Anterior cingulate cortex (tissue), 58 donors: ENCODE measurements around the gene FNDC3B.
A peak's percentile ranks its signal among the peaks of the same experiment; 100 is the strongest.

Source experiments
- DNase-seq, 58 donors: peaks; one replicate each; lab custom pipeline; 2025; lab: John Stamatoyannopoulos, UW

FNDC3B gene

DNA sequence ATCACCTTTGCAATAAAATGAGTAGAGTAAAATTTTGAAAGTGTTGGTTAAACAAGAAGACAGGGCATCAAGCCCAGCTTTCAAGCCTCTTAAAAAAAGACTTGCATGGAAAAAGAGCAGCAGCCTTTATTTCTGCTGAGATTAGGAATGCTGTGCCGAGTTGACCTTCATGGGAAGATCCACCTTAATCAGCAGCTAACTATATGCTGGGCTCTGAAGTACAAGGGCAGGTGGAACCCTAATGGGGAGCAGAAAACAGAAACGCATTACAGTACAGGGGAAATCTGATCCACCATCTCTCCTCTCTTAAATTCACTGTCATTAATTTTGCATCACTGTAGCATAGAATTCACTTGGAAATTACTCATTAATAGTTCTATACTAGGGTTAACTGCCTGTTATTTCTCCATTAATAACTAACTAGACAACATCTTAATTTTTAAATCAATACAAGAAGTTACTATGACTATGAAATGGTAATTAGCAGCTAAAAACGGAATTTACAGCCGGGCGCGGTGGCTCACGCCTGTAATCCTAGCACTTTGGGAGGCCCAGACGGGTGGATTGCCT, 275.3 kb downstream of the FNDC3B start:
- no peak for DNase-seq

DNA sequence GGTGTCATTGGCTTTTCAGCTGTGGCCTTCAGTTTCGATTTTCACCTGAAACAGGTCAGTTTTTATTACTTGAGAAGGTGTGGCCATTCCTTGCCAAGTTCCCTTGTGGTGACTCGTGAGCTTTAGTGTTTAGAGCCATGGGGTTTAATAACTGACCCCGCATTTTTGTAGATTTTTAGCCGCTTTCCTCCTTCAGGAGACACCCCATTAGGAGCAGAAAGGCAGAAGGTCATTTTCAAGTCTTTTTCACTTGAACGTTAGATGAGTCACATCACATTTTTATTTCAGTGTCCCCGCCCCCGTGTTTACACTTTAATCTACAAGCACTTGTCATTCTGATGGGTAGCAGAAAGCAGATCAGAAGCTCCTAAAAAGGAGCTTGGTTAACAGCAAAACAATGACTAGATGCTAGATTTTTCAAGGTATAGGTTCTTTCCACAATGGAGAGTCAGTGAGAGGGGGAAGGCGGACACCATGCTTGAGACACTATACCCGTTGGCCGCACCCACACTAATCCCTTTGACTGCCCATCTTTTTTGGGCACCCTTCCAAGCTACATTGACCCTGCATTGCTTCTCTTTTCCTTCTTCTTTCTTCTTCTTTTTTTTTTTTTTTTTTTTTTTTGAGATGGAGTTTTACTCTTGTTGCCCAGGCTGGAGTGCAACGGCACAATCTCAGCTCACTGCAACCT, 276.2 kb downstream of the FNDC3B start:
- no peak for DNase-seq

DNA sequence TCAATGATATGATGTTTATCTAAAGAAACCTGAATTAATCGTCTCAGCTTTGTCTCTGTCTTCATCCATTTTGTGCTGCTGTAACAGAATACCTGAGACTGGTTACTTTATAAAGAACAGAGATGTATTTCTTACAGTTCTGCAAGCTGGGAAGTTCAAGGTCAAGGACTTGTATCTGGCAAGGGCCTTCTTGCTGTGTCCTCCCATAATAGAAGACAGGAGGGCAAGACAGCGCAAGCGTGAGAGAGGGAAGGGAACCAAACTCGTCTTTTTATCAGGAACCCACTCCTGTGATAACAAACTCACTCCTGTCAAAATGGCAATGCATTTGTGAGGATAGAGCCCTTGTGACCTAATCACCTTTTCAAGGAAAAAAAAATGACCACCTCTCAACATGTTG, 277.4 kb downstream of the FNDC3B start:
- DNase-seq: no peak

DNA sequence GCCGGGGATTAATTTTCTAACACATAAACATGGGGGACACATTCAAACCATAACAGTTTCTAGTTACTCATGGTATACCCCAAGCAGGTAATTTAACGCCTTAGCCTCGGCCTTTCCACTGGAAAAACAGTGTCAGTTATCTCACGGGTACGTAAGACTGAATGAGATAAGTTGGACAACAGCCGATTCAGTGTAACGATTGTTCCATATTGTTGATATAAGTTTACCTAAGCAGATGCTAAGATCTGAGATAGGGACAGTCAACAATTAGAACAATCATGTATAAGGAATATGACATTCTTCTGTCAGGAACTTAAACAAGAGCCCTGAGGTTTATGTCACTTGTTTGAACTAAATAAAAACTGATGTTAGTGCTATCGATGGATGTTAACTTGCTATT, 278.1 kb downstream of the FNDC3B start:
- DNase-seq: no peak

DNA sequence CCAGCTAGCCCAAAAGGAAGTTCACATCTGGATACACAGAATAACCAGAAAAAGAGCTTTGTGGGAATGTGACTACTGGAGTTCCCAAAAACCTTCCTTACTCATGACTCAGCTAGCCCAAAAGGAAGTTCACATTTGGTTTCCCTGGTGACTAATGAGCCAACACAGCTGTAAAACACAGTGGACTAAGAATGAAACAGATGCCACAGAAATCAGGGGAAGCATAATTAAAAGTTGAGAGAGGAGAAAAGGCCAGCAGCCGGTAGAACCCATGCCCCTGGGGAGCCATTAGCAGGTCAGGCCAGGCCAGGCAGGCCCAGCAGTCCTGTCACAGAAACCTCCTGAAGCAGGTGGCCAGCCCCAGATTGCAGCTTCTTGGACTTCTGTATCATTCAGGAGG, 278.6 kb downstream of the FNDC3B start:
- peak in 2 of 58 donors; percentile 4 to 14 for DNase-seq

DNA sequence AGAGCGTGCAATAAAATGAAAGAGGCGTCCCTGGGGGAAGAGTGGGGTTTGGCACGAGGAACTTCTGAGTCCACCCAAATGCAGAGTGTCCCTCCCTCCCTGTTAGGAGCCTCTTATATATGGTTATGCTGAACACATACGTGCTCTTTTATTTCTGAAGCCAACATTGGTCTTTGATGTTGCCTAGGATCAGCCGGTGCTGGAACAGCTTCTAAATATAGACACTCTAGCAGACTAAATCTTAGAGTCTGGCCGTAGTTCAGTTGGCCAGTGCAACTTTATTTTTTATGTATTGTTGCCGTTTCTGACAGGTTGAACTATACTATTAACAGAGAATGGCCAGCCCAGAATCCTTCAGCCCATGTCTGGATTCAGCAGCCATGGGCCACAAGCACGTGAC, 280.2 kb downstream of the FNDC3B start:
- no peak for DNase-seq

DNA sequence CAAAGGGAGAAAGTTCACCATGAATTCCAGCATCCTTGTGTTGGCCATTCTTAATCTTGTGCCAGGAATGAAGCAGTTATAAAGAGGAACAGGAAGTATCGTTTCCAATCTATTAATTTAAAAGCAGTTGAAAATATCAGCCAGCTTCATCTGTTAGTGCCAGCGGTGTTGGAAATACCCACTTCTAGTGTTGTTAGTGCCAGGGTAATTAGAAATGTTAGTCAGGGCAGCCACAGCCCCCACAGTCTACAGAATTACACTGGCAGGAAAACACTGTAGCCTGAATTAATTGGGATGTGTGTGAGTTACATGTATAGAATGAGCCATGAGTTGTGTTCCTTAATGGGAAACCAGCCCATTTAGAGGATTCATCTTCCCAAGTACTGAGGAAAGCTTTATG, 281.1 kb downstream of the FNDC3B start:
- no peak for DNase-seq

DNA sequence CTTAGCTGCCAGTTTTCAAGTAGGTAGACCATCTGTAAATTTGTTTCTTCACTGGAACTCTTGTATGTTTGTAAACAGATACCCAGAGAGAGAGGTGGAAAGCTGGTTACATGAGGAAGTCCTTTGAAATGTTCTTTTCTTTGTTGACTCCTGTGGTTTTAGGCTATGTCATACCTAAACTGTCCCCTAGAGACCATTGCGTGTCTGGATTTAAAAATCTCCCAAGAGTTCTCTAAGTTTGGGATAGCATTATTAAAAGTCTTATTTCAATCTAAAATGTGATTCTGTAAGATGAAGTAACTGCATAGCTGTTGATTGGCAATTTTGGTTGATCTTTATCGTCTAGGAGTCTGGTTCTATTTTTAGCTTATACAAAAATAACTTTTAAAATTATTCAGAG, 281.7 kb downstream of the FNDC3B start:
- no peak for DNase-seq

DNA sequence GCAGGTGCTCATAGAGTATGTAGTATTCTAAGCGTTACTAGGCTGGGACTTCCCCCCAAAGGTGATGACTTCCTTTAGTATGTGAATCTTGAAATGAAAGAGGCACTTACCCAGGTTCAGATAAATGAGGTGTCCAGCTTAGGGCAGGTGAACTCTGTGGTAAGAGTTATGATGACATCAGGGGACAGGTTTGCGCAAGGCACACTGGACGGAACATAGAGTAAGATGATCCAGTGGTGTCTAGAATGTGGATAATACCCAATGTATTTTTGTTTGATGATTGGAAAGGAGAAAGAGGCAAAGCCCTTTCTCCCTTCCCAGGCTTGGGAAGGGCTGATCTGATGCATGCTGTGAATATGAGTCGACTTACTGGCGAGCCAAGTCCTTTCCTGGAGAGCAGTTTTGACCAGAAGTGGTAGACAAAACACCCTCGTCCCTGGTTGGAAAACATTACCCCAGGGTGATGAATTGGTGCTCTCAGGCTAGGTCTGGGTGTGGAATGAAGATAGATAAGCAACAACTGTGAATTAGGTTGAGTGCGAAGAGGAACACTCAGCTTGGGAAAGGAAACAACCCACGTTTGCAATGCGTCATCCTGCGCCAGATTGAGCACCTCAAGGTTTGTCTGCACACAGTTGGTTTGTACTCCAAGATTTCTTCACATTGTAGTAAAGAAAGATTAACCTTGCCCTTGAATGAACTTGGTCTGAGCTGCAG, 284.7 kb downstream of the FNDC3B start:
- no peak for DNase-seq

DNA sequence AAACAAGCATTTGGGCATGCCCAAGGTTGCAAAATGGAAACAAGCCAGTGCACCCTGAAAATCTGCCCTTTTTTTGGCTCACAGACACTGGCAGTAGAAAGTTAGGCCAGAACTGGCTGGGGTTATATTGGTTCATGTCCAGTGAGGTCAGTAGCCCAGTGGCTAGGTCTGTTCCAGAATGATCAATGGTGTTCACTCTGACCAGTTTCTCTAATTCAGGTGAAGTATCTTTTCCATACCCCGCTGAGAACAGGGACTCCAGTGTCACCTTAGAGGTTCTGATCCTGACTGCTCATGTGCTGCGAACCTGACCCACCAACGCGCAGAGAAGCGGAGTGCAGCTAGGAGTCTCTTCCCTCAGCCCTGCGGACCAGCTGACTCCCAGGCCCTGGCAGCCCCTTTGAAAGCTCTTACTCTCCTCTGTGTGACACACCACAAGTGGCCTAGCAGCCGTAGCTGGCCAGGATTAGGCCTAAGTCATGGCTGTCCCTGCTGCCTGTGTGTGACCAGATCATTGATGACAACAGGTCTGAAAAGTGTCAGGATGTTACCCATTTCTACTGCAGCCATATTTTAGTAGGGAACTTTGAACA, 285.3 kb downstream of the FNDC3B start:
- peak in 1 of 58 donors; percentile 2 for DNase-seq

DNA sequence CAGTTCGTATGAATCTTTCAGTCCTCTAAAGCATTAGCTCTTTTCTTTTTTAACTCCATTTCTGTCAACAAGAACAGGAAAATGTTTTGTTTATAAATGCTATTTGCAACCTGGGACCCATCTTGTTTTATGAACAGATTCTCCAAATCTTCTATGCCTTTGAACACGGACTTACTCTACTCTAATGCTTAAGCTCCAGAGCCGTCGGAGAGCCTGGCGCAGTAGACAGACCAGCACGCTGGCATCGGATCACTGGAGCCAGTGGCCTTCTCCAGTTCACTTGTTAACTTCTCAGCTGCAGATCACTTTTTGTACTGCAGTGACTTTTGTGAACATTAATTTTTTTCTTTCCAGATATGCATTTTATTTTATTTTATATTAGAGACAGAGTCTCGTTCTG, 286.1 kb downstream of the FNDC3B start:
- DNase-seq: no peak

DNA sequence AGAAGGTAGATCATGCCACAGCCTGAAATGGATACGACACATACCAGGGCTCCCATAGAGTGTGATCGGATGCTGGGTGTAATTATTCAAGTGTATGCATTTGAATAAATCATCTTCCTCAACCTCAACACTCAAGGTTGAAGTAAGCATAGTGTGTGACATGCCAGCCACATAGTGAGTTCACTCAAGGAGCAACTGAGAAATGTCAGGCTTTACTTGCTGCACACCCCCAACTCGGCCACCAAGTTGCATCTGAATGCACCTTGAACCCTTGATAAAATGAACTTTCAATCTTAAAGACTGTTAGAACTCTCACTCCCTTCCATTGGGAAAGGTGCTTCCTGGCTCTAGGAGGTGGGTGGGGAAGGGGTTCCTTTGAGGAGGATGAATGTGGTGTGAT, 287.6 kb downstream of the FNDC3B start:
- no peak for DNase-seq

DNA sequence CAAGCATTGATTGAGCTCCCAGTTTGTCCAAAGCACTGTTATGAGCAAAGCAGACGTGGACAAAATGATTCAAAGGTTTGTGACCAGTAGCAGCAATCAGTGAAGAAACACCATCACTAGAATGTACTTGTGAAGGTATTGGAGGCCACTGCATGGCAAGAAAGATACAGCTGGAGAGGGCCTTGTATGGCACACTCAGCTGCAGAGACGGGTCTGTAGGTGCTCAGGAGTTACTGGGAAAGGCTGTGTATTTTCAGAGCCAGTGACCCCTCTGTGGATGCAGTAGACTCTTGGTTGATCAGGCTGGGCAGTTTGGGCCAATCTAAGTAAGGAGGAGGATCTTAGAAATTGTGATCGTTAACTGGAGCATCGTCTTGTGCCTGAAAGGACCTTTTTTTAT, 288.9 kb downstream of the FNDC3B start:
- no peak for DNase-seq

DNA sequence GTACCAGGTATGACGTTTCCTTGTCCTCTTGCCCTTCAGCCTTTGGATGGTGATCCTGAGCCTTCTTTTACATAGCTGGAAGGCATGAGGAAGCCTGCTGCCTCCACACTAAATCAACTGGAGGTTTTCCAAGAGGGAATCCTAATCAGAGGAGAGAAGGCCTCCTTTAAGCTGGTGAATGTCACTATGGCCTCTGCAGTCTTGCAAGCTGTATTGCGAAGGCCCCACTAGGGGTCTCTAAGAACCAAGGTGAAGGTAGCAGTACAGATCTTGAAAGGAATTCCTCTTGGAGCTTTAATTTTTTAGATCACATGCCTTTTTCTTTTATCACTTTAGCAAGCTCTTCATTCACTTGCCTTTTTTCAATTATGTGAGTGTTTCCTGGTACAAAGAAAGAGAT, 289.7 kb downstream of the FNDC3B start:
- no peak for DNase-seq

DNA sequence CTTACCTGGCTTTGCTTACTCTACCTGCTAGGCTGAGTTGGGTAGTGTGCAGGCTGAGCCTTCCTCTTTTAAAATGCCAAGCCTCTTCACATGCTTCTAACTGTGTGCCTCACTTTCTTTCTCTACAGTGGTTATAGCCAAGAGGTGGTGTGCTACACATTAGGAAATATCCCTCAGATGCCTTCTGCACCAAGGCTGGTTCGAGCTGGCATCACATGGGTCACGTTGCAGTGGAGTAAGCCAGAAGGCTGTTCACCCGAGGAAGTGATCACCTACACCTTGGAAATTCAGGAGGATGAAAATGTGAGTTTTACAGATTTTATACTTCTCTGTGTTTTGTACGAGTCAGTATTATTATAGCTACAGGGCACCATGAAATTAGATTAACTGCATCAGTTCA, 291.0 kb downstream of the FNDC3B start:
- no peak for DNase-seq

DNA sequence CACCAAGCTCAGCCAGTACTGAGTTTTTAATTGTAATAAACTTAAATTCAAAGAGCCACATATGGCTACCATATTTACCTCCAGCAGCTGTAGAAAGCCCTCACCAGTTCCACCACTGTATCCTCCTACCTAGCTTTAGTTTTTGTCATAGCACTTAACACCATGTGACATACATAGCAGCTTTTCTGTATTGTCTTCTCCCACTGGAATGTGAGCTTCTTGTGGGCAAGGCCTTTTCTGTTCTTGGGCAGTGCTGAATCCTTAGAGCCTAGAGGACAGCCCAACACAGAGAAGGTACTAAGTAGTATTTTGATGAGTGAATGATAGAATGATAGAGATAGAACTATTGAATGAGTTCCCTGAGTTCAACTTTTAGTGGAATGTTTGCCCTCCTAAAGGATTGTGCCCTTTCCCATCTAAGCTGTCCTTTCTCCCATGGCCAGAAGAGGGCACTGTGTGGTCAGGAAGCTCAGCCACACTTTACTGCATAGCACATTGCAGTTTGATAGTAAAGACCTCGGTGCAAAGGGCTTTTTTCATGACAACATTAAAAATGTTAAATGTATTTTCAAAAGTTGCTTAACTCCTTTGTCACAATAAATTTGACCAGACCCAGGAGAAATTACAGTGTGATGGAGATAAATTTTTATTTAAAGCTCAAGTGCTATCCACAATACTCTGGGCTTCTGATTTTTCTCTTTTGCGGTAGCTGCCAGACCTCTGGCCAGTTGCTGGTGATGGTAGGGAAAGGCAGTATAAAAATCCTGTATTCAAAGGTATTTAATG, 293.1 kb downstream of the FNDC3B start:
- DNase-seq: peak in 33 of 58 donors; percentile 1 to 72 (median 22)

DNA sequence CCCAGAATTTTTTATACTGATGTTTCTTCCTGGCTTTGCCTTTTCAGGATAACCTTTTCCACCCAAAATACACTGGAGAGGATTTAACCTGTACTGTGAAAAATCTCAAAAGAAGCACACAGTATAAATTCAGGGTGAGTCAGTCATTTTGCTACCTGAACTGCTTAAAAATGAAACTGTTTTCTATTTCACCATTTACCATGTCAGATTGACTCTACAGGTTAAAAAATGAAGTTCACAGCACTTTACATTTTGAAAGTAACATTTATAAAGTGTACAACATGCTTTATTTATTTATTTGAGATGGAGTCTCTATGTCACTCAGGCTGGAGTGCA, 293.6 kb downstream of the FNDC3B start:
- DNase-seq: no peak

DNA sequence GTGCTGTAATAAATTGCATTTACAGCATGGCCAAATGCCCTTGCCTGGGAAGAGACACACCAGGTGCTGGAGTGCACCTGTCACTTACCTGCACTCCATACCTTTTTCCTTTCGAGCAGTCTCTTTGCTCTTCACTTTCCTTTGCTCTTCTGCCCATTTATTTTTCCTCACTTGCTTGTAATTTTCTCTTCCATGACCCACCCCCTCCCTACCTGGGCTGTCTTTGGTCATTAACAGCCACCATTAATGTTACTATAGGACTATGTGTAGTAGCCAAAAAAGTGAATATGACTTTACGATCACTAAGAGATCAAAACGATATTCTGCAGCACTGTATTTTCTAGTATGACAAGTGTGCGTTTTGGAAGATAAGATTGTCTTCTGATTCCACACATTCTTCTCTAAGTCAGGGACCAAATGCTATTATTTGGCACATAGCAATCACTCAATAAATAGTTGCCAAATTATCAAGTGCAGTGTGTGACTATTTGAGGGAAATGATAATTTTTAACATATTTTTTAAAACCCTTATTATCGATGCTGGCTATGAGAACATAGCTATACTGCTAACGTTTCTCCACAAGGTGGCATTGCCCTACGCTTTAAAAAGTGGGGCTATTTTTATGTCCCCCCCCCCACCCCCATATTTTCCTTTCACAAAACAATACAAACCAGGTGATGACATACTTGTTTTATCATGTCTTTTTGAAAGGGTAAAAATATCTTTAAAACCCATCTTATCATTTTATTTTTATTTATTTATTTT, 294.5 kb downstream of the FNDC3B start:
- DNase-seq: no peak

DNA sequence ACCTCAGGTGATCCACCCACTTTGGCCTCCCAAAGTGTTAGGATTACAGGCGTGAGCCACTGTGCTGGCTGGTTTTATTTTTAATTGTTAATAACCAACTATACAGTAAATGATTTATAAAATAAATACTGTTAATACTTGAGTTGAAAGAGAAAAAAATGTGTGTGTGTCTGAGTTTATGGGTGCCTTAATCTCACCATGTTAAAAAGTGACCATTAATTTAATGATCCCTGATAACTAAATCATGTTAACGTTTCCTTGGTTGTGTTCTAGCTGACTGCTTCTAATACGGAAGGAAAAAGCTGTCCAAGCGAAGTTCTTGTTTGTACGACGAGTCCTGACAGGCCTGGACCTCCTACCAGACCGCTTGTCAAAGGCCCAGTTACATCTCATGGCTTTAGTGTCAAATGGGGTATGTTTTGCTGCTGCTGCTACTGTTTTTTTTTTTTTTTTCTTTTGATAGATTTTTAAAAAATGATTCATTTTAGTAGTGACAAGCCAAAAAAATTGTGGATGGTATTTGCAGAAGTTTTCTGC, 295.4 kb downstream of the FNDC3B start:
- DNase-seq: no peak

DNA sequence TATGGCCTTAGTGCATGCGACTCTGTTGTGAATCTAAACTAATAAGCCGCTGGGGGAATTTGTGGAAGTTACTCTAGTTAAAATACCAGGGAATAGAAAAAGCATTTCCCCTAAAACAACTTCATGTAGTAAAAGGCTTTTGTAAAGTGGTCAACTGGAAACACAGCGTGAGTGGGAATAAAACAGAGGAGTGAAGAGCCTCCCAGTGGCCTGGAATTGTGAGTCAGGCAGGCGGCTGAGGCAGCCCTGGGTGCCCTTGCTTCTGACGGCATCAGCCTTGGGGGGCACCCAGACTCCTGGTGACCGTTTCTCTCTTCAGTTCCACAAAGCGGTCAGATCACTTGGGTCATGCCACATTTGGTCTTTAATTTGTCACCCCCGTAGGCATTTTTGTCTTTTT, 300.5 kb downstream of the FNDC3B start:
- no peak for DNase-seq
